Measurements from ENCODE around the gene WDR41. TPM values are rescaled to one million over a fixed set of nuclear protein-coding genes. Genes with fewer than 3 reads are reported as not detected.

The WDR41 gene
- total RNA-seq, 1 experiment from 2014 or later: 35.4 TPM

DNA sequence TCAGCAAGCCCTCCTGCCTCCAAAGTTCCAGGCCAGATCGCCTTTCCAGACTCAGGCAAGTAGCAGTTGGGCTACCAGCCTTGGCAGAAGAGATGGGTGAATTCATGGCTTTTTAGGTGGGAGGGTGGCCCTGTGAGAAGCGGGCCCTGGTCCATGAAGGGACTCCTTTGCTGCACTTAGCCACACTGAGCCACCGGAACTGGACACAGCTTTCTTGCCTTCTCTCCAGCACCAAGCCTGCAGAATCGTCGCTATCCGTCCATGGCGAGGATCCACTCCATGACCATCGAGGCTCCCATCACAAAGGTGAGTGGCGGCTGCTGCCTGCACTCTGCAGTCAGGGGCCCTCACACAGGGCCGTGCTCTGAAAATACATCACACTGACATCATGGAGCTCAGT lies 85.0 kb downstream of the WDR41 start:
- H3K27me3 Mint-ChIP-seq (ENCODE audit: unreplicated experiment): peaks cover 20% of the 10 kb centered on the region
- TF ChIP-seq, protein P1, sequence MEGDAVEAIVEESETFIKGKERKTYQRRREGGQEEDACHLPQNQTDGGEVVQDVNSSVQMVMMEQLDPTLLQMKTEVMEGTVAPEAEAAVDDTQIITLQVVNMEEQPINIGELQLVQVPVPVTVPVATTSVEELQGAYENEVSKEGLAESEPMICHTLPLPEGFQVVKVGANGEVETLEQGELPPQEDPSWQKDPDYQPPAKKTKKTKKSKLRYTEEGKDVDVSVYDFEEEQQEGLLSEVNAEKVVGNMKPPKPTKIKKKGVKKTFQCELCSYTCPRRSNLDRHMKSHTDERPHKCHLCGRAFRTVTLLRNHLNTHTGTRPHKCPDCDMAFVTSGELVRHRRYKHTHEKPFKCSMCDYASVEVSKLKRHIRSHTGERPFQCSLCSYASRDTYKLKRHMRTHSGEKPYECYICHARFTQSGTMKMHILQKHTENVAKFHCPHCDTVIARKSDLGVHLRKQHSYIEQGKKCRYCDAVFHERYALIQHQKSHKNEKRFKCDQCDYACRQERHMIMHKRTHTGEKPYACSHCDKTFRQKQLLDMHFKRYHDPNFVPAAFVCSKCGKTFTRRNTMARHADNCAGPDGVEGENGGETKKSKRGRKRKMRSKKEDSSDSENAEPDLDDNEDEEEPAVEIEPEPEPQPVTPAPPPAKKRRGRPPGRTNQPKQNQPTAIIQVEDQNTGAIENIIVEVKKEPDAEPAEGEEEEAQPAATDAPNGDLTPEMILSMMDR (IDR thresholded peaks at IDR 0.05; ENCODE audit: unreplicated experiment): no peak
- no peaks in the 10 kb centered on the region for H3K9me3 Mint-ChIP-seq (ENCODE audit: low read depth, unreplicated experiment)
- no peaks in the 10 kb centered on the region for H3K36me3 Mint-ChIP-seq (ENCODE audit: insufficient read depth, unreplicated experiment)
- CTCF ChIA-PET: interaction anchor here (0.6 kb wide), 1 partner anchor 1091 kb away, joined by 3 read pairs; no protein-coding TSS in a partner anchor
- no peaks in the 10 kb centered on the region for H3K4me1 Mint-ChIP-seq (ENCODE audit: low read depth, unreplicated experiment)
- no peak overlapping the region for H3K4me3 Mint-ChIP-seq (ENCODE audit: low read depth, unreplicated experiment)
- intact Hi-C loops (cut with micrococcal nuclease; ENCODE audit: unreplicated experiment): no loop called here
- BruUV-seq (replicated peaks): no TSS peak
- DNase-seq: no peak
- H3K27ac Mint-ChIP-seq (ENCODE audit: unreplicated experiment): no peak overlapping the region

DNA sequence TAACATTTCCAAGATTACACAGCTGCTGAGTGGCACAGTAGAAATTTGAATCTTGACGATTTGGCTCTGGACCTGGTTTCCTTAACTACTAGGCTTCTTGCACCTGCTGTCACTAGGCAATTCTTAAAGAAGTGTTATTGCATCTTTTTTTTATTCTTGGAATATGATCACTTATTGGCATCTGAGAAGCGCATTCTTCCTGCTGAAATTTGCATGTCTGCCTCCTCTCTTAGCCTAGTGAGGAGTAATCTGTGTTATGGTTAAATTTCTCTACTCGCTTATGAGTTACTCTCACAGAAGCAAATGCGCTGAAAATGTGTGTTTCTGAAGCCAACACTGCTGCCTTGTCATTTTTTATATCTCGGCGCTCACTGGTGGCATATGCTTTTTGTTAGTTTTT lies 89.3 kb downstream of the WDR41 start:
- no peak overlapping the region for H3K27ac Mint-ChIP-seq (ENCODE audit: unreplicated experiment)
- H3K27me3 Mint-ChIP-seq (ENCODE audit: unreplicated experiment): peaks cover 11% of the 10 kb centered on the region
- TF ChIP-seq, protein P1 (IDR thresholded peaks at IDR 0.05; ENCODE audit: unreplicated experiment): no peak
- no peak for DNase-seq
- H3K4me1 Mint-ChIP-seq (ENCODE audit: low read depth, unreplicated experiment): no peaks in the 10 kb centered on the region
- CTCF ChIA-PET: no interaction called here
- BruUV-seq (replicated peaks): no TSS peak
- intact Hi-C loops (cut with micrococcal nuclease; ENCODE audit: unreplicated experiment): no loop called here
- H3K9me3 Mint-ChIP-seq (ENCODE audit: low read depth, unreplicated experiment): no peaks in the 10 kb centered on the region
- no peaks in the 10 kb centered on the region for H3K36me3 Mint-ChIP-seq (ENCODE audit: insufficient read depth, unreplicated experiment)
- no peak overlapping the region for H3K4me3 Mint-ChIP-seq (ENCODE audit: low read depth, unreplicated experiment)

DNA sequence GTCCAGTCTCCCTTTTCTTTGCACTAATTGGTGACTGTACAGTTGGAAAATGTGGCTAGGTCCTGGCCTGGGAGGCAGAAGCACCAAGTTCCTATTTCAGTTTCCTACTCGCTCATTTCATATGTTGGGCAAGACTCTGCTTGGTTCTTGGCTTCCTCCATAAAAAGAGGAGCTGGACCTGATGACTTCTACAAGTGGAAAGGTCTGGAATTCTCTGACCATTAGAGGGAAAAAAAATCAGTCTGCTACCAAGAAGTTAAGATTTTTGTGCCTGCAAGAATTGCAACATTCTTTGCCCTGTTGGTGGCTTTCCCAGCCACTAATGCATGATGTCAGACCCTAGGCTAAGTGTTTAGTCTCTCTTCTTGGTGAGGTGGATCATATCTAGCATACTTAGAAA lies 91.5 kb downstream of the WDR41 start:
- Mint-ChIP-seq H3K4me1 (ENCODE audit: low read depth, unreplicated experiment) (no peaks in the 10 kb centered on the region), H3K9me3 (ENCODE audit: low read depth, unreplicated experiment) (no peaks in the 10 kb centered on the region), H3K27ac (ENCODE audit: unreplicated experiment) (no peak overlapping the region), H3K27me3 (ENCODE audit: unreplicated experiment) (no peaks in the 10 kb centered on the region), H3K36me3 (ENCODE audit: insufficient read depth, unreplicated experiment) (no peaks in the 10 kb centered on the region), H3K4me3 (ENCODE audit: low read depth, unreplicated experiment) (no peak overlapping the region)
- DNase-seq: no peak
- BruUV-seq (replicated peaks): no TSS peak
- TF ChIP-seq, protein P1 (IDR thresholded peaks at IDR 0.05; ENCODE audit: unreplicated experiment): no peak
- intact Hi-C loops (cut with micrococcal nuclease; ENCODE audit: unreplicated experiment): no loop called here
- CTCF ChIA-PET: no interaction called here

DNA sequence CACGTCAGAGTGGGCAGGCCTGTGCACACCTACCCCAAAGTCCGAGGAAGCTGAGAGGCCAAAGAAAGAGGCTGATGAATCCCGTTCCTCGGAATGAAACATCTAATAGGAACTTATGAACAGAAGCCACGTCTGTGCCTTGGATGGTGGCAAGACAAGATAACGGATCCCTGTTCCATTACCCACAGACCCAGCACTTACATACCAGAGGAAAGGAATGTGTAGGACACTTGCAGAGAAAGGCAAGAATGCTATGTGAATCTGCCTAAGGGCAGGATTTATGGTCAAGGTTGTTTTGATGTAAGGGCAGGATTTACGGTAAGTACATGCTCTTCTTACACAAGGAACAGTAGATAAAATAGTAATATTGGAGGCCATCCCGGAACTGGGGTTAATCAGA lies 93.2 kb downstream of the WDR41 start:
- no peak for DNase-seq
- no TSS peak for BruUV-seq (replicated peaks)
- no peaks in the 10 kb centered on the region for H3K4me1 Mint-ChIP-seq (ENCODE audit: low read depth, unreplicated experiment)
- no peaks in the 10 kb centered on the region for H3K9me3 Mint-ChIP-seq (ENCODE audit: low read depth, unreplicated experiment)
- no peaks in the 10 kb centered on the region for H3K36me3 Mint-ChIP-seq (ENCODE audit: insufficient read depth, unreplicated experiment)
- no peaks in the 10 kb centered on the region for H3K27me3 Mint-ChIP-seq (ENCODE audit: unreplicated experiment)
- intact Hi-C loops (cut with micrococcal nuclease; ENCODE audit: unreplicated experiment): no loop called here
- H3K4me3 Mint-ChIP-seq (ENCODE audit: low read depth, unreplicated experiment): no peak overlapping the region
- TF ChIP-seq, protein P1 (IDR thresholded peaks at IDR 0.05; ENCODE audit: unreplicated experiment): no peak
- CTCF ChIA-PET: no interaction called here
- H3K27ac Mint-ChIP-seq (ENCODE audit: unreplicated experiment): no peak overlapping the region

All from Calu3 (cell line).